SU-DHL-6 (cell line): ENCODE data around the gene POU5F2.

Experiments
- H2AFZ ChIP-seq: fragments of 200-600 bp; sonication (generic); 2 replicates; pipeline ENCODE4 v1.6.1; 2014; ENCODE audit warnings: low read depth, mild to moderate bottlenecking, moderate library complexity, mixed read lengths, antibody characterized with exemption, low read length; ENCODE audit not compliant: severe bottlenecking
- H3F3A ChIP-seq: fragments of 200-600 bp; shearing (Covaris generic); 2 replicates; pipeline ENCODE4 v1.6.0; 2016; ENCODE audit warnings: antibody characterized with exemption, mild to moderate bottlenecking; ENCODE audit not compliant: insufficient read depth
- H3K27ac ChIP-seq: fragments of 200-600 bp; sonication (generic); 2 replicates; pipeline ENCODE4 v1.5.1; 2016; ENCODE audit warnings: low read depth, mild to moderate bottlenecking, low read length, moderate library complexity, mixed read lengths
- H3K27me3 ChIP-seq: fragments of 200-600 bp; sonication (generic), shearing (Covaris generic); 2 replicates; pipeline ENCODE4 v1.6.0; 2014; ENCODE audit warnings: mild to moderate bottlenecking, low read length
- H3K36me3 ChIP-seq: fragments of 200-600 bp; sonication (generic); 2 replicates; pipeline ENCODE4 v1.6.1; 2014; ENCODE audit warnings: mild to moderate bottlenecking, low read length, mixed read lengths
- H3K4me2 ChIP-seq: fragments of 300-600, 200-600 bp; shearing (Covaris generic), sonication (generic); 2 replicates; pipeline ENCODE4 v1.6.0; 2014; ENCODE audit warnings: low read length, low read depth, mild to moderate bottlenecking; ENCODE audit not compliant: poor library complexity, severe bottlenecking
- H3K4me3 ChIP-seq: fragments of 200-600 bp; sonication (generic); 2 replicates; pipeline ENCODE4 v1.5.1; 2014; ENCODE audit warnings: antibody characterized with exemption, low read length, mild to moderate bottlenecking, mixed read lengths; ENCODE audit not compliant: insufficient read depth, poor library complexity, severe bottlenecking
- H3K79me2 ChIP-seq: fragments of 200-600 bp; sonication (generic); 2 replicates; pipeline ENCODE4 v1.6.1; 2014; ENCODE audit warnings: mild to moderate bottlenecking, low read length, moderate library complexity; ENCODE audit not compliant: insufficient read depth
- H3K9ac ChIP-seq: fragments of 200-600 bp; sonication (generic); 2 replicates; pipeline ENCODE4 v1.7.0; 2014; ENCODE audit warnings: mild to moderate bottlenecking, low read length
- H3K9me2 ChIP-seq: fragments of 200-600 bp; sonication (generic); replicated peaks from 2 replicates; pipeline ENCODE4 v1.6.1; 2014; ENCODE audit warnings: low read length; ENCODE audit not compliant: insufficient read depth
- H3K9me3 ChIP-seq: fragments of 200-600 bp; sonication (generic); 2 replicates; pipeline ENCODE4 v1.6.1; 2014; ENCODE audit warnings: low read length, mixed read lengths; ENCODE audit not compliant: insufficient read depth
- H4K20me1 ChIP-seq: fragments of 200-600 bp; sonication (generic); 2 replicates; pipeline ENCODE4 v1.6.1; 2014; ENCODE audit warnings: low read depth, mild to moderate bottlenecking, antibody characterized with exemption, low read length, moderate library complexity, mixed read lengths
- EZH2phosphoT487 ChIP-seq: fragments of 200-600 bp; sonication (generic), shearing (Covaris generic); conservative IDR thresholded peaks from 2 replicates; pipeline ENCODE4 v1.6.1; 2018; ENCODE audit warnings: mild to moderate bottlenecking, antibody characterized with exemption, low read length, moderate library complexity, mixed read lengths
- TF ChIP-seq, protein P1 (sequence below): fragments of 200-600 bp; sonication (generic); IDR thresholded peaks from one replicate; pipeline ENCODE4 v1.5.1; 2017; ENCODE audit warnings: antibody characterized with exemption, mild to moderate bottlenecking, low read length, moderate library complexity; ENCODE audit not compliant: insufficient read depth, poor library complexity, severe bottlenecking

The POU5F2 gene

DNA sequence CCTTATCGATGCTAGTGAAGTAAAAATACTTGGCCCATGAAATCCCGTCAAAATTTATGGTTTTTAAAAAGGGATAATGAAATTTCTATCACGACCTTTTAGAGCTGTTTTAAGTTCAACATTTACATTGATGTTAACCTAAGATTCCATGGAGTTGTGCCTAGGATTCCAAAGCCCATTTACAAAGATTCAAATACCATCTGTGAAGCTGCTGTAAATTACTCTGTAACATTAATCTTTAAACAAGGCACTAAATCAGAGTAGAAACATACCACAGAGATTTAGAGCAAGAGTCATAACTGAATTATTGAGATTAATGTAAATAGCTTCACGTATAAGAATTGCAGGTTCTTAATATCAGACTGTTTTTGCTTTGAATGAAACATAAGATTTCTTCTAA, 17.7 kb downstream of the POU5F2 start:
- no peaks in the 10 kb centered on the region for H3F3A ChIP-seq
- H3K4me3 ChIP-seq = no peak overlapping the region
- no peak overlapping the region for H2AFZ ChIP-seq
- no peaks in the 10 kb centered on the region for H3K27me3 ChIP-seq
- H3K9me3 ChIP-seq = no peaks in the 10 kb centered on the region
- H3K36me3 ChIP-seq = no peaks in the 10 kb centered on the region
- H3K27ac ChIP-seq = no peak overlapping the region
- TF ChIP-seq, protein P1, sequence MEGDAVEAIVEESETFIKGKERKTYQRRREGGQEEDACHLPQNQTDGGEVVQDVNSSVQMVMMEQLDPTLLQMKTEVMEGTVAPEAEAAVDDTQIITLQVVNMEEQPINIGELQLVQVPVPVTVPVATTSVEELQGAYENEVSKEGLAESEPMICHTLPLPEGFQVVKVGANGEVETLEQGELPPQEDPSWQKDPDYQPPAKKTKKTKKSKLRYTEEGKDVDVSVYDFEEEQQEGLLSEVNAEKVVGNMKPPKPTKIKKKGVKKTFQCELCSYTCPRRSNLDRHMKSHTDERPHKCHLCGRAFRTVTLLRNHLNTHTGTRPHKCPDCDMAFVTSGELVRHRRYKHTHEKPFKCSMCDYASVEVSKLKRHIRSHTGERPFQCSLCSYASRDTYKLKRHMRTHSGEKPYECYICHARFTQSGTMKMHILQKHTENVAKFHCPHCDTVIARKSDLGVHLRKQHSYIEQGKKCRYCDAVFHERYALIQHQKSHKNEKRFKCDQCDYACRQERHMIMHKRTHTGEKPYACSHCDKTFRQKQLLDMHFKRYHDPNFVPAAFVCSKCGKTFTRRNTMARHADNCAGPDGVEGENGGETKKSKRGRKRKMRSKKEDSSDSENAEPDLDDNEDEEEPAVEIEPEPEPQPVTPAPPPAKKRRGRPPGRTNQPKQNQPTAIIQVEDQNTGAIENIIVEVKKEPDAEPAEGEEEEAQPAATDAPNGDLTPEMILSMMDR = no peak
- no peak for TF ChIP-seq EZH2phosphoT487
- no peak overlapping the region for H3K4me2 ChIP-seq
- no peak overlapping the region for H3K9ac ChIP-seq
- H3K9me2 ChIP-seq = no peaks in the 10 kb centered on the region
- no peaks in the 10 kb centered on the region for H3K79me2 ChIP-seq
- H4K20me1 ChIP-seq = 0 out of 2 replicates have a peak, but pooled peaks cover 4% of the 10 kb centered on the region

DNA sequence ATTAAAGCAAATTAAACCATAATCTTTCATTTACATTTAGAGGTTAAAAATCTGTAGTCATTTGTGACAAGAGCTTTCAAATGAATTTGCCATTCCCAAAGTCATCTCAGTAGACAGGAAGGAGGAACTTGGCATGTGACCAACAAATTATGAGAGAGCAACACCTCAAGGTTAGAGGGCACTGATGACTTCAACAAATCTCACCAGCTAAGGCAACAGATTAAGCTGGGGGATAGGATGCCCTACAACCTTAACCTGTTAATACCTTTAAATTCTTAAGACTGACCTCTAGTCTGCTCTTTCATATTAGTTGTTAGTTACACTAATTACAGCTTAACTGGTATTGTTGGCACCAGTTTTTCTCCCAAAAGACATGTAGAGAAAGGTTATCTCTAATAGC, 18.4 kb downstream of the POU5F2 start:
- Histone ChIP-seq H3K4me3 (no peak overlapping the region), H3F3A (no peaks in the 10 kb centered on the region), H2AFZ (no peak overlapping the region), H3K27ac (no peak overlapping the region), H3K27me3 (no peaks in the 10 kb centered on the region), H3K4me2 (no peak overlapping the region), H3K79me2 (no peaks in the 10 kb centered on the region), H3K9ac (no peak overlapping the region), H4K20me1 (0 out of 2 replicates have a peak, but pooled peaks cover 4% of the 10 kb centered on the region), H3K9me2 (no peaks in the 10 kb centered on the region), H3K9me3 (no peaks in the 10 kb centered on the region), H3K36me3 (no peaks in the 10 kb centered on the region)
- TF ChIP-seq EZH2phosphoT487 = no peak
- TF ChIP-seq, protein P1 = no peak

DNA sequence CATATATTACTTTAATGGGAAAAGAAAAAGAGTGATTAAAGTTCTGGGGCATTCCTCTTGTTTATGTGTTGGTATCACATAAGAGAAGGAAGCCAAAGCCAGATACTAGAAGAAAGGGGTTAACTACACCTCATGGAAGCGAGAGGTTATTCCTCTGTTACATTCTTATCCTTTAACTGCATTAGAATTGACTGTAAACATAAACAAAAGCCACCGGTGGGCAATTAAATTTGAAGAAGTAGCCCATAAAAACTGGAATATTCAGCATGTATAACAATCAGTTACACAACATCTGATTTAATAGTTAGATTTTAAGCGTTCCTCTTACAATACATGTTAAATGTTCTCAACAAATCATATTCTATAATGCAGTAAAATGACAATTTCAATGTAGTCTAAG, 18.8 kb downstream of the POU5F2 start:
- H3K79me2 ChIP-seq = no peaks in the 10 kb centered on the region
- no peaks in the 10 kb centered on the region for H3K9me2 ChIP-seq
- no peaks in the 10 kb centered on the region for H3K9me3 ChIP-seq
- no peak overlapping the region for H3K4me2 ChIP-seq
- no peak overlapping the region for H3K9ac ChIP-seq
- H3F3A ChIP-seq = no peaks in the 10 kb centered on the region
- TF ChIP-seq, protein P1 = no peak
- no peak for TF ChIP-seq EZH2phosphoT487
- no peak overlapping the region for H3K4me3 ChIP-seq
- H3K27ac ChIP-seq = no peak overlapping the region
- no peak overlapping the region for H2AFZ ChIP-seq
- no peaks in the 10 kb centered on the region for H3K36me3 ChIP-seq
- H3K27me3 ChIP-seq = no peaks in the 10 kb centered on the region
- 0 out of 2 replicates have a peak, but pooled peaks cover 4% of the 10 kb centered on the region for H4K20me1 ChIP-seq

DNA sequence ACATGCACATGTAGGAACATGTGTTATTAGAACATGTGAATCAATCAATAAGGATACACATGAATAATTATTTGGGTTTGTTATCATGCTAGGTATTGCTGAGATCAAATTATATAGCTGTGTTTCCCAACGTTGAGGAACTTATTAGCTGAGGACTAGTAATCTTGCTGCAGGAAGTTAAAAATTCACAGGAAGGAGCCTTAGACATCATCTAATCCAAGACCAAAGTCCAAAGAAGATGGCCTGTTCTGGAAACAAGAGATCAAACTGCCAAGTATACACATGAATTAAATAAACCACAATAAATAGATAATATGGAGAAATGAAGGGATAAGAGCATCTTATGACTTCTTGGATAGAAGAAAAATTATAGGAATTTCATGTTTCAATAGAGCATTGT, 19.9 kb downstream of the POU5F2 start:
- Histone ChIP-seq H3K36me3 (no peaks in the 10 kb centered on the region), H3K9me3 (no peaks in the 10 kb centered on the region), H3K9me2 (no peaks in the 10 kb centered on the region), H3K79me2 (no peaks in the 10 kb centered on the region), H3K27ac (no peak overlapping the region), H3K4me2 (no peak overlapping the region), H3K9ac (no peak overlapping the region), H4K20me1 (0 out of 2 replicates have a peak, but pooled peaks cover 4% of the 10 kb centered on the region), H3K4me3 (no peak overlapping the region), H3K27me3 (no peaks in the 10 kb centered on the region), H3F3A (no peaks in the 10 kb centered on the region), H2AFZ (no peak overlapping the region)
- TF ChIP-seq, protein P1 = no peak
- no peak for TF ChIP-seq EZH2phosphoT487
